Right ventricle myocardium superior (tissue), 1 donor: ENCODE results near the gene KCNIP1. TPM values are rescaled to one million over a fixed set of nuclear protein-coding genes. Genes with fewer than 3 reads are reported as not detected.
A peak's percentile ranks its signal among the peaks of the same experiment; 100 is the strongest.

Experiments
- ATAC-seq: fragments of 200-7000 bp; cut with Tn5 transposase; one replicate; pipeline ENCODE4 v1.9.1; 2020; ENCODE audit warnings: mild to moderate bottlenecking; ENCODE audit not compliant: poor library complexity
- DNase-seq: peaks from one replicate; pipeline ENCODE4 v3.0.0-alpha.2; 2020
- intact Hi-C: fragments of 100-400 bp; cut with DNase I; formaldehyde crosslinking; loops from one replicate; pipeline ENCODE4 v1.11.2; 2022
- total RNA-seq: library from RNA; stranded (reverse); fragmentation: NEBNext Ultra II Directional; extraction: Animal tissue kit (Norgen Biotek cat#: 25700); gene quantifications from one replicate; pipeline ENCODE4 v1.2.1, GENCODE V29; 2021
- donor health status: DM: no; HTN: yes; CAD: no; lungs with severe emphysema.

KCNIP1 gene
- total RNA-seq, 1 donor from 2014 or later: not detected

DNA sequence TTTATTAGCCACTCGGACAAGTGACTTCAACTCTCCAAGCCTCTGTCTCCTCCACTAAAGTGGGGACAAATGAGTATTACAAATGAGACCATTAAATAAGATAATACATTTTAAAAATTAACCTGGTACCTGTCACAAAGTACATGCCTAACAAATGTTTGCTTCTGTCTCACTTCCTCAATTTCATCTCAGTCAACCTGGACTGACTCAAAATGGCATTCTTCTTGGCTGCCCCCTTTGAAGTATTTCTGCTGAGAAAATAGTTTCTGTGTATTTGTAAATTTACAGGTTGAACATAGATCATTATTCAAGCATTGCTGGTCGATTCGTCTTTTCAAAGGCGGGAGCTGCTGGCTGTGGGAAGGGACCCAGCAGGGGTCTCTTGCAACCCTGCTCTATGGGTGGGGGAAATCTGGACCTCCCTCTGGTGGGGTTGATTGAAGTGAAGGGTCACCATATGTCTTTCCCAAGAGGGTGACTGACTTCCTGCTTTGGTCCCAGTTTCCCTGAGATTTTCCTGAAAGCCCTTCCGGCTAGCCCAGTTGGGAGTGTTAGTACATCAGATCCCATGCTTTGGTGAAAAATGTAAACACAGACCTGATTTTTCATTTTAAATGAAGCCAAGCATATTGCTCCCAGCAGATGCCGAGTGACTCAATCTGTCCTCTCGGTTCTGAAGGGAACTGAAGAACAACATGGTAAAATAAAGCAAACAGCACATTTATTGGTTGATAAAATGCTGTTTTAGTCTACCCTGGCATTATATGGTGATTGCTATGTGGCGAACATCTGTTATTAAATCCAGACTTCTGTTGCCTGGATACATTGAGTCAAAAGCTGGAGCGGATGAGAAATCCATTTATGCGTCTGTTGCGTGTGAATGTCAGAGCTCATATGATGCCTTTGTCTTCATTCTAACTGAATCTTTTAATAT is 73.0 kb downstream of the KCNIP1 start:
- ATAC-seq (no peak), DNase-seq (no peak)
- intact Hi-C loops: no loop called here

- ATAC-seq (no peak), DNase-seq (no peak)
- intact Hi-C loops: no loop called here
These were observed 75.8 kb downstream of the KCNIP1 start for GRCh38 chr5:170579601-170580000.

DNA sequence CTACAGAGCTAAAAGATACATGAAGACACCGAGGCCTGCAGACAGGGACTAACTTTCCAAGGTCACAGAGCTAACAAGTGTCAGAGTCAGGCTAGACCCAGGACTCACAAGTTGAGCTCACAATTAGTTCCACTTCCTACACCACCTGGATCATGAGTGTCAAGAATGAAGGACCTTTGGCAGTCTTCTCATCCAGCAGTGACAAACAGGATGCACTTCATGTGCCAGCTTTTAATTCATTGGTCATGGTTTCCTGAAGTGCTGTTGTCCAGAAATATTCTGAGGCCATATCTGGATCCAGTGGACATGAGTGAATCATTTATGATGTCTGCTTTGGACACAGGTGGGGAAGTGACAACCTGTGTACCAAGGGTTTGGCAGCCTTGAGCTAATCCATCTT is 77.4 kb downstream of the KCNIP1 start:
- DNase-seq: no peak
- intact Hi-C loops: no loop called here
- no peak for ATAC-seq

- no peak for ATAC-seq
- DNase-seq: no peak
- intact Hi-C loops: no loop called here
These were observed 79.0 kb downstream of the KCNIP1 start for GRCh38 chr5:170582644-170583330.

GRCh38 chr5:170584003-170584402 is 80.2 kb downstream of the KCNIP1 start:
- intact Hi-C loops: no loop called here
- DNase-seq (no peak), ATAC-seq (peak; percentile 22)

- DNase-seq (no peak), ATAC-seq (peak; percentile 65)
- intact Hi-C loops: no loop called here
These were observed 80.7 kb downstream of the KCNIP1 start for GRCh38 chr5:170584450-170585058.

GRCh38 chr5:170585273-170585948 is 81.6 kb downstream of the KCNIP1 start:
- DNase-seq: no peak
- intact Hi-C loops: no loop called here
- ATAC-seq: no peak

- DNase-seq: no peak
- intact Hi-C loops: no loop called here
- ATAC-seq: no peak
These were observed 84.0 kb downstream of the KCNIP1 start for GRCh38 chr5:170587808-170588207.

DNA sequence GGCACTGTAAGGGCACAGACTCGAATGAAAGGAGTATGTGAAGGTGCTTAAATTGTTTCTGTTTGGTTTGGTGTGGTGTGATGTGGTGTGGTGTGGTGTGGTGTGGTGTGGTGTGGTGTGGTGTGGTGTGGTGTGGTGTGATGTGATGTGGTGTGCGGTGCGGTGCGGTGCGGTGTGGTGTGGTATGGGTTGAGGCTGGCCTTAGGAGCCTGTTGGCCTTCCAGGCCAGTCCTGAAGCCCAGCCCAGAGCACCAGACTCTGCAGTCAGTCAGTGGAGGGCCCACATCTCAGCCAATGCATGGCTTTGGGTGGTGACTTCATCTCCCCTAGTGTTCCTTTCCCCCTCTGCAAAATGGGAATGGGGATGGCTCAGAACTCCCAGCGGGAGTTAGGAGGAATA is 85.8 kb downstream of the KCNIP1 start:
- no peak for ATAC-seq
- DNase-seq: no peak
- intact Hi-C loops: no loop called here

- intact Hi-C loops: no loop called here
- DNase-seq: no peak
- no peak for ATAC-seq
These were observed 86.7 kb downstream of the KCNIP1 start for GRCh38 chr5:170590566-170590965.

DNA sequence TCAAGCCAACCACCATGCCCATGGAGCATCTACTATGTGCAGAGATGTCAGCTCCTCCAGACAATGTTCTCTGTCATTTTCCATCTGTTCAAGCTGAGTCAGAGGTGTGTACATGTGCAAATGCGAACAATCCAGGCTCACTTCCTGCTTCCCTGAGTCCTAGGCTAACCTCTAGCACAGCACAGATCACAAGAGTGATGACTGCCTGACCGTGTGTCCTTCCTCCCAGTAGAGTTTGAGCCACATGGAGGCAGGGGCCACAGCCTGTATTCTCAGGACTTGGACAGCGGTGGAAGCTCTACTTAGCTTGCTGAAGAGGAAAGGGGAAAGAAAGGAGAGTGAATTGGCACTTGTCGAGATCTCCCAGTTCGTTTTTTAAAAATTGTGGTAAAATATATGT is 87.2 kb downstream of the KCNIP1 start:
- no peak for DNase-seq
- no peak for ATAC-seq
- intact Hi-C loops: no loop called here

GRCh38 chr5:170596482-170597044 is 92.7 kb downstream of the KCNIP1 start:
- intact Hi-C loops: no loop called here
- DNase-seq (no peak), ATAC-seq (no peak)

- intact Hi-C loops: no loop called here
- no peak for ATAC-seq
- DNase-seq: no peak
These were observed 93.4 kb downstream of the KCNIP1 start for GRCh38 chr5:170597109-170597751.

GRCh38 chr5:170597872-170598271 is 94.1 kb downstream of the KCNIP1 start:
- DNase-seq (no peak), ATAC-seq (peak; percentile 56)
- intact Hi-C loops: no loop called here

- DNase-seq: no peak
- ATAC-seq: no peak
- intact Hi-C loops: no loop called here
These were observed 95.9 kb downstream of the KCNIP1 start for GRCh38 chr5:170599756-170600155.

GRCh38 chr5:170601619-170602018 is 97.8 kb downstream of the KCNIP1 start:
- ATAC-seq: no peak
- intact Hi-C loops: no loop called here
- DNase-seq: no peak

- DNase-seq (no peak), ATAC-seq (no peak)
- intact Hi-C loops: no loop called here
These were observed 99.3 kb downstream of the KCNIP1 start for GRCh38 chr5:170603109-170603508.
